HepG2 (cell line): ENCODE data around the gene RASGRP2. TPM values are rescaled to one million over a fixed set of nuclear protein-coding genes. Genes with fewer than 3 reads are reported as not detected.
A peak's percentile ranks its signal among the peaks of the same experiment; 100 is the strongest.

ENCODE experiments used
- ATAC-seq: fragments of 200-7000 bp; cut with Tn5 transposase; 3 replicates; pipeline ENCODE4 v1.9.1; 2020; ENCODE audit warnings: mild to moderate bottlenecking, moderate library complexity
- BruUV-seq: library from RNA; stranded (reverse); fragments of 400-500 nt; replicated peaks from 2 replicates; lab custom pipeline; 2021; lab: Mats Ljungman, UMichigan
- CTCF ChIA-PET: fragments of 300-600 bp; formaldehyde crosslinking; extraction: SDS; loops from one replicate; lab custom pipeline; 2021; ENCODE audit warnings: low total read pairs, inconsistent platforms, low intra/inter-chr PET ratio; lab: Yijun Ruan, JAX
- POLR2A ChIA-PET: fragments of 350-600 bp; sonication (Branson Sonifier 250); formaldehyde crosslinking; loops from one replicate; lab custom pipeline; 2020; ENCODE audit warnings: antibody characterized with exemption, inconsistent platforms; lab: Yijun Ruan, JAX
- DNase-seq: peaks from one replicate; pipeline ENCODE4 v3.0.0-alpha.2; 2015; ENCODE audit warnings: low spot score
- FAIRE-seq: peaks from 3 replicates; lab custom pipeline; 2011; peaks lifted over from hg19 to GRCh38; lab: Jason Lieb, UNC
- H2AFZ ChIP-seq: one replicate; pipeline ENCODE4 v1.6.1; 2011; ENCODE audit warnings: low read length, inconsistent platforms
- H3K27ac ChIP-seq: fragments of 300-600 bp; 3 replicates; pipeline ENCODE4 v1.8.0; 2011; ENCODE audit warnings: mixed run types, mild to moderate bottlenecking, mixed read lengths, low read length, inconsistent platforms; ENCODE audit not compliant: insufficient read depth; ENCODE audit errors: extremely low read length
- H3K27me3 ChIP-seq, 2 experiments: fragments of 200-600 bp in 1 of 2; 2 replicates in 1 of 2; 3 replicates in 1 of 2; pipeline versions ENCODE4 v1.6.0 to v1.8.0; 2011; ENCODE audit warnings: low read length in 2 of 2, mild to moderate bottlenecking in 2 of 2, moderate library complexity in 2 of 2, inconsistent platforms in 1 of 2; ENCODE audit not compliant: insufficient read depth in 2 of 2, control insufficient read depth in 1 of 2
- H3K36me3 ChIP-seq, 2 experiments: fragments of 200-600 bp in 1 of 2; replicated peaks in 1 of 2; 2 replicates in 1 of 2; 3 replicates in 1 of 2; pipeline versions ENCODE4 v1.5.1 to v1.8.0; 2011; ENCODE audit warnings: low read length in 2 of 2, inconsistent platforms in 1 of 2; ENCODE audit not compliant: insufficient read depth in 2 of 2, control insufficient read depth in 1 of 2
- H3K4me1 ChIP-seq: 2 replicates; pipeline ENCODE4 v1.5.1; 2012; ENCODE audit warnings: low read length, inconsistent platforms; ENCODE audit not compliant: insufficient read depth
- H3K4me2 ChIP-seq: 2 replicates; pipeline ENCODE4 v1.6.0; 2011; ENCODE audit warnings: low read depth, low read length, inconsistent platforms
- H3K4me3 ChIP-seq, 3 experiments: fragments of 200-600 bp in 1 of 3; sonication (generic), shearing (Covaris generic) in 1 of 3; replicated peaks in 1 of 3; 2 replicates each; pipeline ENCODE4 v1.5.1; 2011 to 2016; ENCODE audit warnings: low read length in 3 of 3, inconsistent platforms in 2 of 3, low read depth in 2 of 3, mild to moderate bottlenecking in 2 of 3, control low read depth in 1 of 3, mixed read lengths in 1 of 3; ENCODE audit not compliant: insufficient read depth in 1 of 3
- H3K79me2 ChIP-seq: one replicate; pipeline ENCODE4 v1.6.1; 2011; ENCODE audit warnings: low read length, inconsistent platforms; ENCODE audit not compliant: insufficient read depth
- H3K9ac ChIP-seq: 2 replicates; pipeline ENCODE4 v1.6.0; 2011; ENCODE audit warnings: mild to moderate bottlenecking, low read depth, low read length, inconsistent platforms; ENCODE audit not compliant: insufficient read depth
- H3K9me3 ChIP-seq: 2 replicates; pipeline ENCODE4 v1.5.1; 2012; ENCODE audit warnings: mild to moderate bottlenecking, low read length
- H4K20me1 ChIP-seq: 2 replicates; pipeline ENCODE4 v1.6.0; 2011; ENCODE audit warnings: inconsistent platforms, mild to moderate bottlenecking, low read length, moderate library complexity; ENCODE audit not compliant: insufficient read depth
- POLR2AphosphoS2 ChIP-seq: IDR thresholded peaks from 2 replicates; pipeline ENCODE4 v1.6.1; 2011; ENCODE audit warnings: low read depth, low read length, improper control_type of control experiment
- TFAP4 ChIP-seq: sonication (generic); IDR thresholded peaks from 2 replicates; pipeline ENCODE4 v1.6.1; 2016; ENCODE audit warnings: low read depth, borderline replicate concordance
- ZNF788 ChIP-seq: sonication (generic); formaldehyde crosslinking; IDR thresholded peaks from 2 replicates; pipeline ENCODE4 v1.5.0; 2020; ENCODE audit warnings: mild to moderate bottlenecking, missing genetic modification reagents, borderline replicate concordance
- WGBS: methylation state at CpG from one replicate; pipeline ENCODE4 v1.1.6; 2017; ENCODE audit warnings: low lambda C conversion rate; 5-methylcytosine and 5-hydroxymethylcytosine counted together
- in situ Hi-C: cut with HindIII; loops from 2 replicates; pipeline ENCODE4 v1.10.0; 2017; ENCODE audit warnings: low pct_unique_long_range_greater_than_20kb; ENCODE audit not compliant: extremely low pct_ligation_motif_present
- intact Hi-C: fragments of 100-400 bp; cut with micrococcal nuclease; formaldehyde crosslinking; loops from one replicate; pipeline ENCODE4 v1.10.0; 2022; ENCODE audit not compliant: unreplicated experiment
- polyA plus RNA-seq, 8 experiments: library from polyadenylated mRNA; depleted of rRNA in 3 of 8; stranded (reverse) in 7 of 8; unstranded in 1 of 8; fragments of >200 nt; fragmentation: Illumina TruSeq in 4 of 8; extraction: Trizol in 4 of 8; gene quantifications; 2 replicates each; pipeline versions ENCODE4 v1.2.1 to v1.2.3, GENCODE V29; 2011 to 2016; ENCODE audit warnings: low read depth in 4 of 8, missing spikeins in 1 of 8, mixed read lengths in 1 of 8; ENCODE audit not compliant: insufficient read depth in 1 of 8
- total RNA-seq, 5 experiments: library from RNA; depleted of rRNA; stranded (reverse); fragments of >200 nt; fragmentation: Illumina TruSeq; extraction: Trizol; gene quantifications; 2 replicates each; pipeline ENCODE4 v1.2.3, GENCODE V29; 2016; ENCODE audit warnings: low read depth in 1 of 5

The RASGRP2 gene
- total and polyA plus RNA-seq, 2 of the 13 experiments (the other 11 are each of a cell fraction or from before 2014, with no cell fraction given), result 0.61 TPM; not detected in 1

GRCh38 chr11:64769283-64769682 lies 25.3 kb upstream of the RASGRP2 start:
- Histone ChIP-seq H3K4me1 (peaks cover 15% of the 10 kb centered on the region), H3K79me2 (peaks cover 31% of the 10 kb centered on the region), H4K20me1 (peaks cover 89% of the 10 kb centered on the region), H3K9me3 (no peaks in the 10 kb centered on the region), H3K27me3 (no peaks in the 10 kb centered on the region), H3K36me3 (peaks cover 64 to 92% of the 10 kb centered on the region in 2 experiments)
- FAIRE-seq (no peak), ATAC-seq (no peak)
- intact Hi-C loops, result no loop called here
- 99% methylated on average over 6 of the region's 6 CpGs for WGBS
- POLR2A ChIA-PET, result no interaction called here
- BruUV-seq, result no TSS peak
- in situ Hi-C loops, result no loop called here
- no peak for TF ChIP-seq ZNF788 (CRISPR knock-in tag)
- TF ChIP-seq, all 625 proteins: peak for 0
- Histone ChIP-seq H3K27ac (no peak overlapping the region), H2AFZ (no peak overlapping the region), H3K4me3 (no peak overlapping the region), H3K9ac (no peak overlapping the region), H3K4me2 (no peak overlapping the region)
- no peak for DNase-seq
- CTCF ChIA-PET, result no interaction called here

- Histone ChIP-seq H3K36me3 (peaks cover 65 to 92% of the 10 kb centered on the region in 2 experiments), H4K20me1 (peaks cover 89% of the 10 kb centered on the region), H3K9me3 (no peaks in the 10 kb centered on the region), H3K4me1 (peaks cover 10% of the 10 kb centered on the region; the same call in 1 of the 2 replicates)
- 98% methylated on average over 6 of the region's 6 CpGs for WGBS
- TF ChIP-seq TFAP4, result no peak
- TF ChIP-seq POLR2AphosphoS2, result 0 out of 2 replicates have a peak, but pooled peaks have one; percentile 3
- TF ChIP-seq, all 625 proteins: peak for 1
- no peak overlapping the region for H2AFZ ChIP-seq
- H3K27me3 ChIP-seq, result no peaks in the 10 kb centered on the region
- H3K4me3 ChIP-seq, result no peak overlapping the region
- intact Hi-C loops (no loop called here), in situ Hi-C loops (no loop called here)
- POLR2A ChIA-PET, result no interaction called here
- H3K27ac ChIP-seq, result no peak overlapping the region
- DNase-seq (no peak), ATAC-seq (no peak), FAIRE-seq (no peak)
- no peak overlapping the region for H3K9ac ChIP-seq
- peaks cover 21% of the 10 kb centered on the region for H3K79me2 ChIP-seq
- no TSS peak for BruUV-seq
- CTCF ChIA-PET, result no interaction called here
- no peak overlapping the region for H3K4me2 ChIP-seq
These were observed 24.4 kb upstream of the RASGRP2 start for GRCh38 chr11:64768300-64768694.
